ENCODE data around the gene ZNF691.
"Not testable (repeated sequence)": the region's sequence is repeated elsewhere in the genome, so short reads cannot be mapped to it uniquely, and the experiment has no call there.

The ZNF691 gene

GRCh38 chr1:42860339-42861013, 14.1 kb downstream of the ZNF691 start:
- DNase-seq: no peak

DNA sequence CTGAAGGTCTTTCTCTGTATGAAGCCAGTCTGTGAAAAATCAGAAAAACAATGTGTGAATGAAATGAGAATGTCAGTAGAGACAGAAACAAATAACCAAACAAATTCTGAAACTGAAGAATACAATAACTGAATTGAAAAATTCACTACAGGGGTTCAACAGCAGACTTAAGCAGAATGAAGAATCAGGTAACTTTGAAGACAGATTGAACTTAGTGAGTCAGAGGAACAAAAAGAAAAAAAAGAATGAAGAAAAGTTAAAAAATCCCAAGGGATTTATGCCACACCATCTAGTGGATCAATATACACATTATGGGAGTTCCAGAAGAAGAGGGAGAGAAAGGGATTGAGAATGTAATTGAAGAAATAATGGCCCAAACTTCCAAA, 14.6 kb downstream of the ZNF691 start:
- no peak for DNase-seq

DNA sequence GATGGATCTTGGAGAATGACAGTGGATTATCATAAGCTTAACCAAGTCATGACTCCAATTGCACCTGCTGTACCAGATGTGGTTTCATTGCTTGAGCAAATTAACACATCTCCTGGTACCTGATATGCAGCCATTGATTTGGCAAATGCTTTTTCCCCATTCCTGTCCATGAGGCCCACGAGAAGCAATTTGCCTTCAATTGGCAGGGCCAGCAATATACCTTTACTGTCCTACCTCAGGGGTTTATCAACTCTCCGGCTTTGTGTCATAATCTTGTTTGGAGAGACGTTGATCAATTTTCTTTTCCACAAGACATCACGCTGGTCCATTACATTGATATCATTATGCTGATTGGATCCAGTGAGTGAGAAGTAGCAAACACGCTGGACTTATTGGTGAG, 20.1 kb downstream of the ZNF691 start:
- DNase-seq: no peak

DNA sequence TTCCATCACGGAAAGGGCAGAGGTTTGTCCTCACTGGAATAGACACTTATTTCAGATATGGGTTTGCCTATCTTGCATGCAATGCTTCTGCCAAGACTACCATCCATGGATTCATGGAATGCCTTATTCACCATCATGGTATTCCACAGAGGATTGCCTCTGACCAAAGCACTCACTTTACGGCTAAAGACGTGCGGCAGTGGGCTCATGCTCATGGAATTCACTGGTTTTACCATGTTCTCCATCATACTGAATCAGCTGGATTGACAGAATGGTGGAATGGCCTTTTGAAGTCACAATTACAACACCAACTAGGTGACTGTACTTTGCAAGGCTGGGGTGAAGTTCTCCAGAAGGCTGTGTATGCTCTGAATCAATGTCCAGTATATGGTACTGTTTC, 22.1 kb downstream of the ZNF691 start:
- DNase-seq: not testable (repeated sequence)

- DNase-seq: not testable (repeated sequence)
Measured at GRCh38 chr1:42869254-42869653, 22.8 kb downstream of the ZNF691 start.

DNA sequence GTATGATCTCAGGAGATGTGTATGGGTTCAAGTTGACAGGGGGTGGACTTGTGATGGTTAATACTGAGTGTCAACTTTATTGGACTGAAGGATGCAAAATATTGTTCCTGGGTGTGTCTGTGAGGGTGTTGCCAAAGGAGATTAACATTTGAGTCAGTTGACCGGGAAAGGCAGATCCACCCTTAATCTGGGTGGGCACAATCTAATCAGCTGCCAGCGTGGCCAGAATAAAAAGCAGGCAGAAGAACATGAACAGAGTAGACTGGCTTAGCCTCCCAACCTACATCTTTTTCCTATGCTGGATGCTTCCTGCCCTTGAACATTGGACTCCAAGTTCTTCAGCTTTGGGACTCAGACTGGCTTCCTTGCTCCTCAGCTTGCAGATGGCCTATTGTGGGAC, 23.3 kb downstream of the ZNF691 start:
- not testable (repeated sequence) for DNase-seq

DNA sequence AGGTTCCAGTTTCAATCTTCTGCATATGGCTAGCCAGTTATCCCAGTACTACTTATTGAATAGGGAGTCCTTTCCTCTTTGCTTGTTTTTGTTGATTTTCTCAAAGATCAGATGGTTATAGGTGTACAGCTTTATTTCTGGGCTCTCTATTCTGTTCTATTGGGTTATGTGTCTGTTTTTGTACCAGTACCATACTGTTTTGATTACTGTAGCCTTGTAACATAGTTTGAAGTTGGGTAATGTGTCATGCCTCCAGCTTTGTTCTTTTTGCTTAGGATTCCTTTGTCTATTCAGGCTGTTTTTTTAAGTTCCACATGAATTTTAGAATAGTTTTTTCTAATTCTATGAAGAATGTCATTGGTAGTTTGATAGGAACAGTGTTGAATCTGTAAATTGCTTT, 26.7 kb downstream of the ZNF691 start:
- DNase-seq: not testable (repeated sequence)

- no peak for DNase-seq
Measured at GRCh38 chr1:42873670-42874069, 27.3 kb downstream of the ZNF691 start.

- DNase-seq: no peak
Measured at GRCh38 chr1:42876009-42876408, 29.6 kb downstream of the ZNF691 start.

- no peak for DNase-seq
Measured at GRCh38 chr1:42877380-42877779, 31.0 kb downstream of the ZNF691 start.

- DNase-seq: no peak
Measured at GRCh38 chr1:42880384-42880783, 34.0 kb downstream of the ZNF691 start.

DNA sequence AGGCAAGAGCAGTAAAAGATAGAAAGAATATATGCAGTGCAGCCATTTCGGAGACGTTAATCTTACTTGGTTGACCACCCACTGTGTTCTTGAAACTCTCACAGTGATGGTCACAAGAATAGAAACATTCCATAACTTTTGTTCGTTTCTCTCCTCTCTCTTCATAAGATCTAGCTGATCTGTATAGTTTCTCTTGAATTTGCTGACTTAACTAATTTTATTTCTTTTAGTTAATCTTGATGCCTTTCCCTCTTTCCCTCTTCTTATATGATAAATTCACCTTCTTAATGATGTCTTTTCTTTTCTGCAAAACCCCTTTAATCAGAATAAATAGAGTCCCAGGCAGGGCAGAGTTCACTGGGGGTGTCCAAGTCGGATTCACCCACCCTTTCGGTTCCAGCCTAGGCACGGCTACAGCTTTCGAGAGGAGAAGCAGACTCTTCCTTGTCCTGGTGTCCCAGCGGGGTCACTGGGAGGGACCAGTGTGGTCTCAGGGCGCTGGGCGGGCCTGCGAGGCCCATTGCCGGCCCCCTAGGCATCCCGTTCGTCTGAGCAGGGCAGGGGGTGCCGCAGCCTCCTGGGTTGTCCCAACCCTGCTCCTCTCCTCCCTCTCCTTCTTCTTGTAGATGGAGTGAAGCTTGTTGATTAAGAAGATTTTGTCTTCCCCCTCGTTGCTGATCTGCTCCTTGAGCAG, 39.8 kb downstream of the ZNF691 start:
- DNase-seq: no peak

- DNase-seq: no peak
Measured at GRCh38 chr1:42886800-42887199, 40.4 kb downstream of the ZNF691 start.

DNA sequence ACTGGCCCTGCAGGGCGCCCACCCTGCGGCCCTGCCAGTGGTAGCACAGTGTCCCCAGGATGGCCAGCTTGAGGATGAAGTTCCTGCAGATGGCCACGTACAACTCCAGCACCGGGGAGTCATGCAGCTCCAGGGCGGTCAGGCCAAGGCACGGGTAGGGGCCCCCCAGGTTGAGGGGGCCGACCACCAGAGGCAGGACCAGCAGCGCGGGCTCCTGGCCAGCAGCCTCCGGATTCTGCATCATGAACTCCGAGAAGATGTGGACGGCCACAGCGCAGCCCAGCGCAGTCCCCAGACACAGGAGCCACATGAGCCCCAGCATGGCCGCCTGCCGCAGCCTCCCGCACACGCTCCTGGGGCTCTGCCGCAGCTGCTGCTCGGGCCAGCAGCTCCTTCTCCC, 41.0 kb downstream of the ZNF691 start:
- DNase-seq: no peak

DNA sequence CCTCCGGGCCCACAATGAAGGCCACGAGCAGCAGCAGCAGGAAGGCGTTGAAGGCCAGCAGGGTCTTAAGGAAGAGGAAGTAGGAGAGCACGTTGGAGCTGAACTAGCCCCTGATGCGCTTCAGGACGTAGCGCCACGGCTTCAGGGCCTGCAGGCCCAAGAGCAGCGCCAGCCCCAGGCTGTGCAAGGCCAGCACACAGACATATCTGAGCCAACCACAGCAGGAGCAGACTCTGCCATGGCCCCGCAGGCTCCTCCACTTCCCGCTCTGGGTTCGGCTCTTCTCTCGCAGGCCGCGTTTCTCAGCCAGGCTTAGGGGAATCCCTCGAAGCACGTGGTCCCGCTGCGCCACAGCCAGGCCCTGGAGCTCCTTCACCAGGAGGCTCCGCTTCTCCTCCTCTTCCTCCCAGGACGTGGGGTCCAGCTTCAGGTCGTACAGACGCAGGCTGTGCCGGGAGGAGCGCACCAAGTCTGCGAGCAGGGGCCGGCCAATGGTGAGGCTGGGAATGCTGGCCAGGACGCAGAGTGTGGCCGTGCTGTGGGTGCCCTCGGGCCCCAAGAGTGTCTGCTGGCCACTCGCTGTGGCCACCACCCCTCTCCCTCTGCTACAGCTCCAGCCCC, 41.7 kb downstream of the ZNF691 start:
- DNase-seq: no peak

GRCh38 chr1:42889264-42889663, 42.9 kb downstream of the ZNF691 start:
- no peak for DNase-seq

DNA sequence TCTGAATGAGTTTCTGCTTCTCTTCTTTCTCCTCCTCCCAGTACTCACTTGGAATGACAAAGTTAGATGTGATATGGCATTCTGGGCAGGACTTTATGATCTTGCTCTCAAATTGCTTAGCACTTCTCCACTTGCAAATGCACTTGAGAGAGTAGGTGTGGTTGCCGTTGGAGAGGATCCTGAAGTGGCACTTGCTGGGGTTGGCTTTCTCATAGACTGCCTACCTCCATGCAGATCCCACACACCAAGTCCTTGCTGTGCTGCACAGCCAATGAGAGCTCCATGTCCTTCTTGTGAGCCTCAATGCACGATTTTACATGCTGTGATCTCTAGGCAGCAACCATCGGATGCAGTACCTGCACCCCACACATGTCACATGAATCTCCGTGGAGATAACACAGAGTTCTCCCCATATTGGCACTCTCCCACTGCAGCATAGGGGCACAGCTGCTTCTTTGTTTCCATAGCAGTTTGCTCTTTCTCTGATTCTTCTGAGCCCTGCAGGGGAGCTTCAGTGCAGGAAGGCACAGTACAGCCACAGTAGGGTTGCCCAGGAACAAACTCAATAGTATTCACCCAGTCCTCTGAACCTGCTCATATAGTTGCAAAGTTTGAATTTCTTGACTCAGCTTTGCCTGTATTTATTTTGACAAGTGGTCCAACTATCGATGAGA, 45.2 kb downstream of the ZNF691 start:
- no peak for DNase-seq

DNA sequence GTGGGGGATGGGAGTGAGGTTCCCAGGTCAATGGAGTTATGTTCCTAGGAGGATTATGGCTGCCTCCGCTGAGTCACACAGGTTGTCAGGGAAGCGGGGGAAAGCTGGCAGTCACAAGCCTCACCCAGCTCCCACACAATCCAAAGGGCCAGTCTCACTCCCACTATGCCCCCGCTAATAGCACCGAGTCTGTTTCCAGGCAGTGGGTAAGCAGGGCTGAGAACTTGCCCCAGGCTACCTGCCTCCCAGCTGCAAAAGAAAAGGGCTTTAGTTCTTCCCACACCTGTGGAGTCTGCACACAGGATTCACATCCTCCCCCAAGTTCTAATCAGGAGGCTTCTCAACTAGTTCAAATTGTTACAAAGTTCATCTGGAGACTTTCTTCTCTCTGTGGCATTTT, 53.5 kb downstream of the ZNF691 start:
- not testable (repeated sequence) for DNase-seq

All from suppressor macrophage treated with lipopolysaccharide for 4 hours (primary cell).